ENCODE measurements around the gene IRF7. TPM values are rescaled to one million over a fixed set of nuclear protein-coding genes. Genes with fewer than 3 reads are reported as not detected.
"Not testable (repeated sequence)": the region's sequence is repeated elsewhere in the genome, so short reads cannot be mapped to it uniquely, and the experiment has no call there.

Gene IRF7
- total RNA-seq, 1 experiment from 2014 or later, result 8.8 TPM

DNA sequence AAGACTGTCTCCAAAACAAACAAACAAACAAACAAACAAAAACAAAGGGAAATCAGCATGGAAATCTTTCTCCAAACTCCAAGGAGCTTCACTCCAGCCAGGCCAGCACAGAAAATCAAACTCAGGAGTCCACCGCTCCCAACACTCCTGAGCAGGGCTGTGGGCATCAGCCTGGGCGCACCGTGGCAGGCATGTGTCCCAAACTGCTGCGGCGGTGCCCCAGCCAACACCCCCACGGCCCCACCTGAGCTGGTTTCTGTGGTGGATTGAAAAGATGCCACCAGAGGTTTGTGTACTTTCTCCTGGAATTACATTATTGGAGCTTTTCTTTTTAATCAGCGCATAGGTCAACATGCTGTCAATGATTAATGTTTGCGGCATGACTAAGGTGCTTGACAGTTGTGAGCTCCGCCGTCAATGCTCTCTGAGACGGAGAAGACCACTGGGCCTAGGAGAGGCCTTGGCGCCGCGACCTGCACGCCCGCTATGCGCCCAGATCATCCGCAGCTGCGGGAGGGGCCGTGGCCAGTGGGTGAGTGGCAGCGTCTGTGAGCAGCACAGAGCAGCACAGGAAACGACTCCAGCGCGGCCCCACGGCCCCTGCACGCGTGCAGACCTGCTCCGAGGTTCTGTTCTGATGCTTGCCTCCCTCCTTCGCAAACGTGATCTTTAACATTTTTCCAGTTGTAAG is 39.4 kb upstream of the IRF7 start:
- H3K27ac ChIP-seq (ENCODE audit: low read depth, low read length, poor library complexity, severe bottlenecking), result no peak overlapping the region
- H3K36me3 ChIP-seq (ENCODE audit: insufficient read depth, low read length, poor library complexity, severe bottlenecking), result peaks cover 3% of the 10 kb centered on the region
- intact Hi-C loops (cut with micrococcal nuclease; ENCODE audit: unreplicated experiment), result no loop called here
- H3K27me3 ChIP-seq (replicated peaks; ENCODE audit: insufficient read depth, low read depth, low read length, poor library complexity), result no peaks in the 10 kb centered on the region
- no peak for DNase-seq (ENCODE audit: low spot score)
- POLR2A ChIA-PET (ENCODE audit: low non-redundant PET), result no interaction called here
- no peak overlapping the region for H3K4me3 ChIP-seq (ENCODE audit: low read depth, low read length, poor library complexity, severe bottlenecking)
- CTCF ChIA-PET, result no interaction called here
- H3K9me3 ChIP-seq (ENCODE audit: low read depth, low read length, poor library complexity, severe bottlenecking), result no peaks in the 10 kb centered on the region
- peaks cover under 1% of the 10 kb centered on the region for H3K4me1 ChIP-seq (ENCODE audit: insufficient read depth, low read length, poor library complexity, severe bottlenecking)
- BruUV-seq (replicated peaks), result no TSS peak
- TF ChIP-seq EZH2 (IDR thresholded peaks at IDR 0.05; ENCODE audit: borderline replicate concordance, low read depth, low read length, poor library complexity, severe bottlenecking), result no peak
- TF ChIP-seq, protein P1, sequence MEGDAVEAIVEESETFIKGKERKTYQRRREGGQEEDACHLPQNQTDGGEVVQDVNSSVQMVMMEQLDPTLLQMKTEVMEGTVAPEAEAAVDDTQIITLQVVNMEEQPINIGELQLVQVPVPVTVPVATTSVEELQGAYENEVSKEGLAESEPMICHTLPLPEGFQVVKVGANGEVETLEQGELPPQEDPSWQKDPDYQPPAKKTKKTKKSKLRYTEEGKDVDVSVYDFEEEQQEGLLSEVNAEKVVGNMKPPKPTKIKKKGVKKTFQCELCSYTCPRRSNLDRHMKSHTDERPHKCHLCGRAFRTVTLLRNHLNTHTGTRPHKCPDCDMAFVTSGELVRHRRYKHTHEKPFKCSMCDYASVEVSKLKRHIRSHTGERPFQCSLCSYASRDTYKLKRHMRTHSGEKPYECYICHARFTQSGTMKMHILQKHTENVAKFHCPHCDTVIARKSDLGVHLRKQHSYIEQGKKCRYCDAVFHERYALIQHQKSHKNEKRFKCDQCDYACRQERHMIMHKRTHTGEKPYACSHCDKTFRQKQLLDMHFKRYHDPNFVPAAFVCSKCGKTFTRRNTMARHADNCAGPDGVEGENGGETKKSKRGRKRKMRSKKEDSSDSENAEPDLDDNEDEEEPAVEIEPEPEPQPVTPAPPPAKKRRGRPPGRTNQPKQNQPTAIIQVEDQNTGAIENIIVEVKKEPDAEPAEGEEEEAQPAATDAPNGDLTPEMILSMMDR (conservative IDR thresholded peaks at IDR 0.05; ENCODE audit: low read depth, low read length), result no peak

- H3K27ac ChIP-seq (ENCODE audit: low read depth, low read length, poor library complexity, severe bottlenecking); CTCF ChIA-PET; BruUV-seq (replicated peaks); H3K36me3 ChIP-seq (ENCODE audit: insufficient read depth, low read length, poor library complexity, severe bottlenecking); H3K4me1 ChIP-seq (ENCODE audit: insufficient read depth, low read length, poor library complexity, severe bottlenecking); POLR2A ChIA-PET (ENCODE audit: low non-redundant PET); H3K9me3 ChIP-seq (ENCODE audit: low read depth, low read length, poor library complexity, severe bottlenecking); DNase-seq (ENCODE audit: low spot score); intact Hi-C loops (cut with micrococcal nuclease; ENCODE audit: unreplicated experiment); H3K4me3 ChIP-seq (ENCODE audit: low read depth, low read length, poor library complexity, severe bottlenecking); H3K27me3 ChIP-seq (replicated peaks; ENCODE audit: insufficient read depth, low read depth, low read length, poor library complexity): not testable (repeated sequence)
These were observed 38.7 kb upstream of the IRF7 start for GRCh38 chr11:654444-654843.

- no peak overlapping the region for H3K4me3 ChIP-seq (ENCODE audit: low read depth, low read length, poor library complexity, severe bottlenecking)
- peaks cover 3% of the 10 kb centered on the region for H3K36me3 ChIP-seq (ENCODE audit: insufficient read depth, low read length, poor library complexity, severe bottlenecking)
- H3K27ac ChIP-seq (ENCODE audit: low read depth, low read length, poor library complexity, severe bottlenecking), result no peak overlapping the region
- H3K27me3 ChIP-seq (replicated peaks; ENCODE audit: insufficient read depth, low read depth, low read length, poor library complexity), result no peaks in the 10 kb centered on the region
- TF ChIP-seq, protein P1 (conservative IDR thresholded peaks at IDR 0.05; ENCODE audit: low read depth, low read length), result no peak
- TF ChIP-seq EZH2 (IDR thresholded peaks at IDR 0.05; ENCODE audit: borderline replicate concordance, low read depth, low read length, poor library complexity, severe bottlenecking), result no peak
- no peaks in the 10 kb centered on the region for H3K9me3 ChIP-seq (ENCODE audit: low read depth, low read length, poor library complexity, severe bottlenecking)
- CTCF ChIA-PET, result no interaction called here
- H3K4me1 ChIP-seq (ENCODE audit: insufficient read depth, low read length, poor library complexity, severe bottlenecking), result no peaks in the 10 kb centered on the region
- intact Hi-C loops (cut with micrococcal nuclease; ENCODE audit: unreplicated experiment), result no loop called here
- POLR2A ChIA-PET (ENCODE audit: low non-redundant PET), result no interaction called here
- no TSS peak for BruUV-seq (replicated peaks)
- DNase-seq (ENCODE audit: low spot score), result no peak
These were observed 38.1 kb upstream of the IRF7 start for GRCh38 chr11:653837-654236.

DNA sequence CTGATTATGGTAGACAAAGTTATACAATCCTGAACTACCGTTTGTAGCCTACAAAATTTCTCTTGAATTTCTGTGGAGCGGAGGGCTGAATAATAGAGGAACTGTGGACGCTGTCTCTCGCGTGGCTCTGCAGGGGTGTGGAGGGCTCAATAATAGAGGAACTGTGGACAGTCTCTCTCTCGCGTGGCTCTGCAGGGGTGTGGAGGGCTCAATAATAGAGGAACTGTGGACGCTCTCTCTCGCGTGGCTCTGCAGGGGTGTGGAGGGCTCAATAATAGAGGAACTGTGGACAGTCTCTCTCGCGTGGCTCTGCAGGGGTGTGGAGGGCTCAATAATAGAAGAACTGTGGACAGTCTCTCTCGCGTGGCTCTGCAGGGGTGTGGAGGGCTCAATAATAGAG is 37.4 kb upstream of the IRF7 start:
- CTCF ChIA-PET; POLR2A ChIA-PET (ENCODE audit: low non-redundant PET); H3K4me3 ChIP-seq (ENCODE audit: low read depth, low read length, poor library complexity, severe bottlenecking); H3K27ac ChIP-seq (ENCODE audit: low read depth, low read length, poor library complexity, severe bottlenecking); H3K27me3 ChIP-seq (replicated peaks; ENCODE audit: insufficient read depth, low read depth, low read length, poor library complexity); DNase-seq (ENCODE audit: low spot score); H3K4me1 ChIP-seq (ENCODE audit: insufficient read depth, low read length, poor library complexity, severe bottlenecking); H3K36me3 ChIP-seq (ENCODE audit: insufficient read depth, low read length, poor library complexity, severe bottlenecking); BruUV-seq (replicated peaks); H3K9me3 ChIP-seq (ENCODE audit: low read depth, low read length, poor library complexity, severe bottlenecking); intact Hi-C loops (cut with micrococcal nuclease; ENCODE audit: unreplicated experiment): not testable (repeated sequence)

All from A673 (cell line).